ENCODE results near the gene CD300A.

DNA sequence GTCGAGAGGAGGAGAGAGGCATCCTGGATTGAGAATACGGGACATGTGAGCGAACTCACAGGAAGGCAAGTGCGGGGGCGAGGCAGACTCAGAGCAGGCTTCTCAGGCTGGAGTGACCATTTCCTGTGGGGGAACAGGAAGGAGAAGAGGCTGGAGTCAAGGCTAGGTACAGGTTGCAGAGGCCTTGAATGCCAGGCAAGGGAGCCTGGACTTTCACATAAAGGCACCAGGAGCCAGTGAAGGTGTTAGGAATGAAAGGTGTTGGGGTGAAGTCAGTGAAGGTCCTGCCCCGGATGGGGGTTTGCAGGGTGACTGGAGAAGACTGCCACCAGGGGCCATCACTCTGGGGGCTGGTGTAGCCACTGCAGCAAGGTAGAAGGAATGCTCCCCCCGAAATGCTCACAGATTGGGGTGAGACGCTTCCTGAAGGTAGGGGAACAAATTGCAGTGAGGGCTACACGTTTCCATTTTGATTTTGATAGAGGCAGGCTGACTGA is 39.8 kb upstream of the CD300A start:
- TF ChIP-seq POLR2AphosphoS5 (IDR thresholded peaks at IDR 0.05; ENCODE audit: low read depth, low read length) = no peak
- no peak for TF ChIP-seq POLR2A (IDR thresholded peaks at IDR 0.05; ENCODE audit: low read depth, low read length)
- TF ChIP-seq TAF1 (IDR thresholded peaks at IDR 0.05; ENCODE audit: borderline replicate concordance, low read depth, low read length) = no peak
